DND-41 (cell line): ENCODE measurements around the gene SUPT3H.

Source experiments
- ATAC-seq: fragments of 200-7000 bp; cut with Tn5 transposase; 3 replicates; pipeline ENCODE4 v1.9.1; 2021; ENCODE audit warnings: low read depth; ENCODE audit not compliant: insufficient read depth
- DNase-seq: peaks from one replicate; pipeline ENCODE4 v3.0.0-alpha.2; 2020
- H2AFZ ChIP-seq: 2 replicates; pipeline ENCODE4 v1.6.0; 2012; ENCODE audit warnings: low read depth, low read length
- H3K27ac ChIP-seq: 2 replicates; pipeline ENCODE4 v1.5.1; 2012; ENCODE audit warnings: low read length, inconsistent platforms
- H3K27me3 ChIP-seq: fragments of 200-600 bp; sonication (generic); 2 replicates; pipeline ENCODE4 v1.6.0; 2012; ENCODE audit warnings: low read length, mild to moderate bottlenecking, inconsistent platforms; ENCODE audit not compliant: insufficient read depth, poor library complexity
- H3K36me3 ChIP-seq: 2 replicates; pipeline ENCODE4 v1.5.1; 2012; ENCODE audit warnings: low read length, inconsistent platforms; ENCODE audit not compliant: insufficient read depth
- H3K4me1 ChIP-seq: 2 replicates; pipeline ENCODE4 v1.5.1; 2012; ENCODE audit warnings: mild to moderate bottlenecking, low read length; ENCODE audit not compliant: insufficient read depth
- H3K4me2 ChIP-seq: 2 replicates; pipeline ENCODE4 v1.6.0; 2012; ENCODE audit warnings: mild to moderate bottlenecking, moderate library complexity, low read length, inconsistent platforms; ENCODE audit not compliant: insufficient read depth
- H3K4me3 ChIP-seq, 2 experiments: fragments of 200-600 bp in 1 of 2; shearing (Covaris generic) in 1 of 2; 2 replicates each; pipeline ENCODE4 v1.5.1; 2012 to 2016; ENCODE audit warnings: inconsistent platforms in 2 of 2, low read length in 2 of 2, mild to moderate bottlenecking in 2 of 2, low read depth in 1 of 2, moderate library complexity in 1 of 2
- H3K79me2 ChIP-seq: 2 replicates; pipeline ENCODE4 v1.6.0; 2012; ENCODE audit warnings: low read length, inconsistent platforms; ENCODE audit not compliant: insufficient read depth
- H3K9ac ChIP-seq: 2 replicates; pipeline ENCODE4 v1.6.0; 2012; ENCODE audit warnings: low read depth, mild to moderate bottlenecking, inconsistent platforms, low read length, moderate library complexity
- H3K9me3 ChIP-seq: 2 replicates; pipeline ENCODE4 v1.5.1; 2012; ENCODE audit warnings: low read length, moderate library complexity, mild to moderate bottlenecking, inconsistent platforms; ENCODE audit not compliant: insufficient read depth, severe bottlenecking
- H4K20me1 ChIP-seq: 2 replicates; pipeline ENCODE4 v1.6.0; 2012; ENCODE audit warnings: low read length; ENCODE audit not compliant: insufficient read depth
- EZH2 ChIP-seq: IDR thresholded peaks from 3 replicates; pipeline ENCODE4 v1.6.1; 2012; ENCODE audit warnings: borderline replicate concordance, low read depth, mild to moderate bottlenecking, moderate library complexity, low read length, inconsistent platforms; ENCODE audit not compliant: severe bottlenecking
- TF ChIP-seq, protein P1 (sequence below): IDR thresholded peaks from 2 replicates; pipeline ENCODE4 v1.5.1; 2012; ENCODE audit warnings: borderline replicate concordance, low read length, moderate library complexity, mild to moderate bottlenecking; ENCODE audit not compliant: poor library complexity, severe bottlenecking; ENCODE audit errors: extremely low read depth

The SUPT3H gene

DNA sequence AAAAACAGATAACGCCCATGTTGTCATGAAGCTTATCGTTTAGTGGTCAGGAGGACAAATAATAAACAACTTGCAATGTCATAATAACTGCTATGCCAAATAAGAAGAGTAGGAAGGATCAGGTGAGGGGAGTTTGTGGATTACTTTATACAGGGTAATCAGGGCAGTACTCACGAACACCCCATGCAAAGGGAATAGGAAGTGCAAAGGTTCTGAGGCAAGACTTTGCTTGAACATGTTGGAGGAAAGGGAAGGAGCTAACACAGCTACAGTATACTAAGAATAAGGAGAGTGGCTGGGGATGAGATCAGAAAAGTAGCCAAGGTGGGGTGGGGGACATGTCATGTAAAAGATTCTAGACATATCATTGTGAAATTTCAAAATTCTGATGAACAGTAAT lies 341.6 kb downstream of the SUPT3H start:
- Histone ChIP-seq H3K27ac (no peak overlapping the region), H3K9ac (no peak overlapping the region), H3K4me2 (no peak overlapping the region), H3K4me1 (no peaks in the 10 kb centered on the region), H3K79me2 (no peaks in the 10 kb centered on the region), H3K4me3 (no peak overlapping the region), H3K9me3 (no peaks in the 10 kb centered on the region), H2AFZ (no peak overlapping the region), H3K36me3 (no peaks in the 10 kb centered on the region), H4K20me1 (no peaks in the 10 kb centered on the region), H3K27me3 (no peaks in the 10 kb centered on the region)
- ATAC-seq (no peak), DNase-seq (no peak)
- no peak for TF ChIP-seq EZH2
- TF ChIP-seq, protein P1, sequence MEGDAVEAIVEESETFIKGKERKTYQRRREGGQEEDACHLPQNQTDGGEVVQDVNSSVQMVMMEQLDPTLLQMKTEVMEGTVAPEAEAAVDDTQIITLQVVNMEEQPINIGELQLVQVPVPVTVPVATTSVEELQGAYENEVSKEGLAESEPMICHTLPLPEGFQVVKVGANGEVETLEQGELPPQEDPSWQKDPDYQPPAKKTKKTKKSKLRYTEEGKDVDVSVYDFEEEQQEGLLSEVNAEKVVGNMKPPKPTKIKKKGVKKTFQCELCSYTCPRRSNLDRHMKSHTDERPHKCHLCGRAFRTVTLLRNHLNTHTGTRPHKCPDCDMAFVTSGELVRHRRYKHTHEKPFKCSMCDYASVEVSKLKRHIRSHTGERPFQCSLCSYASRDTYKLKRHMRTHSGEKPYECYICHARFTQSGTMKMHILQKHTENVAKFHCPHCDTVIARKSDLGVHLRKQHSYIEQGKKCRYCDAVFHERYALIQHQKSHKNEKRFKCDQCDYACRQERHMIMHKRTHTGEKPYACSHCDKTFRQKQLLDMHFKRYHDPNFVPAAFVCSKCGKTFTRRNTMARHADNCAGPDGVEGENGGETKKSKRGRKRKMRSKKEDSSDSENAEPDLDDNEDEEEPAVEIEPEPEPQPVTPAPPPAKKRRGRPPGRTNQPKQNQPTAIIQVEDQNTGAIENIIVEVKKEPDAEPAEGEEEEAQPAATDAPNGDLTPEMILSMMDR, result no peak

DNA sequence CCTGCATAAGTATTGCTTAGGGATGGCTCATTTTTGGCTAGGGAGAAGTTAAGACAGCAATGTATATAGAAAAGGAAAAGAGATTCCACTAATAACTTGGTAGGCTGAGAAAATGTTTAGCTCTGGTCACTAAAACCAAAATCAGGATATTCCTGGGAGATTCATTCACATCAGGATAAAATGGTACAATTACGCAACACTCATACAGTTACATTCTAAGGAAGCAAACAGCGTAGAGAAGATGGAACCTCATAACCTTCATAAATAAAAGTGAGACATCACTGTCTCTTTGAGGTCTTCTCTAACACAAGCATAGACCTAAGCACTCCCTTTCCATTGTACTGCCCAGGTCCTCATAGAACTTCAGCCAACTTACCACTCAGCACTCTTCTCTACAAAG lies 345.3 kb downstream of the SUPT3H start:
- Histone ChIP-seq H3K27me3 (no peaks in the 10 kb centered on the region), H3K27ac (no peak overlapping the region), H4K20me1 (no peaks in the 10 kb centered on the region), H3K36me3 (no peaks in the 10 kb centered on the region), H3K4me2 (no peak overlapping the region), H3K4me1 (no peaks in the 10 kb centered on the region), H3K9me3 (peaks cover 3% of the 10 kb centered on the region), H3K79me2 (no peaks in the 10 kb centered on the region), H3K9ac (no peak overlapping the region), H2AFZ (no peak overlapping the region), H3K4me3 (no peak overlapping the region)
- no peak for TF ChIP-seq EZH2
- TF ChIP-seq, protein P1, result no peak
- no peak for ATAC-seq
- DNase-seq, result no peak

DNA sequence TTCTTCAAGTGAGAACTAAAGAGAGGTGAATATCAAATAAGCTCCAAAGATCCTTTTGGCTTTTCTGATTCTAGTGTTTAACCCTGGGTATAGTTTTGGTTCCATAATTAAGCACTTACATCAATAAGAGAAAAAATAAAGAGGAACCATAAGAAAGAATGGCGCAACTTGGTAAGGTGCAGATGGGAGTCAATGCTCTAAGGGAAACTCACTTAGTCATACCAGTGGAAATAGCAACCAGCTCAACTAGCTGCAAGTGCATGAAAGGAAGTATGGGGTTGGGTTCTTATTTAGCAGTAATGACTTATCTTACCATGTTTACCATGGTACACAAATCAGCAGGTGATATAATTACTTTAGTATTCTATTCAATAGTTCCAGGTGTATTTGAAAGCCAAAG lies 346.1 kb downstream of the SUPT3H start:
- no peak overlapping the region for H3K4me2 ChIP-seq
- no peak for ATAC-seq

DNA sequence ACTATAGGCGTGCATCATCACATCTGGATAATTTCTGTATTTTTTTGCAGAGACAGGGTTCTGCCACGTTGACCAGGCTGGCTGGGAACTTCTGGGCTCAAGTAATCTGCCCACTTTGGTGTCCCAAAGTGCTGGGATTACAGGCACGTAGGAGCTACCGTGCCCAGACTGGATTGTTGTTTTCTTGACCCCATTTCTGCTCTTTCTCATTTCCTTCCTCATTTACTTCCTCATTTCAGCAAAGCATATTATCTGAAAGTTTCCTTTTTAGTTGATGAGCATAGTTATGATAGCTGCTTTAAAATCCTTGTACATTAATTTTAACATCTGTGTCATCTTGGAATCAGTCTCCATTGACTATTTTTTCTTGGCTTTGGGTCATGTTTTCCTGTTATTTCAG lies 350.6 kb downstream of the SUPT3H start:
- H3K27me3 ChIP-seq, result no peaks in the 10 kb centered on the region
- TF ChIP-seq, protein P1, result no peak
- no peak for TF ChIP-seq EZH2
- H3K4me2 ChIP-seq, result no peak overlapping the region

More for the DNA sequence above, 346.1 kb downstream of the SUPT3H start:
- Histone ChIP-seq H3K27ac (no peak overlapping the region), H3K9ac (no peak overlapping the region), H3K4me3 (no peak overlapping the region), H4K20me1 (no peaks in the 10 kb centered on the region), H3K9me3 (peaks cover 8% of the 10 kb centered on the region), H3K27me3 (no peaks in the 10 kb centered on the region), H2AFZ (no peak overlapping the region), H3K4me1 (no peaks in the 10 kb centered on the region), H3K36me3 (no peaks in the 10 kb centered on the region), H3K79me2 (no peaks in the 10 kb centered on the region)
- DNase-seq, result no peak
- TF ChIP-seq, protein P1, result no peak
- TF ChIP-seq EZH2, result no peak

More for the DNA sequence above, 350.6 kb downstream of the SUPT3H start:
- no peak for ATAC-seq
- Histone ChIP-seq H4K20me1 (no peaks in the 10 kb centered on the region), H3K9ac (no peak overlapping the region), H3K9me3 (peaks cover 8% of the 10 kb centered on the region), H3K36me3 (no peaks in the 10 kb centered on the region), H3K4me1 (peaks cover 5% of the 10 kb centered on the region), H3K4me3 (no peak overlapping the region), H3K79me2 (no peaks in the 10 kb centered on the region), H2AFZ (no peak overlapping the region), H3K27ac (no peak overlapping the region)
- DNase-seq, result no peak
